GM03348 (cell line): Measurements from ENCODE around the gene NAP1L1.

Source experiments
- DNase-seq: peaks from one replicate; pipeline ENCODE4 v3.0.0; 2012; ENCODE audit warnings: low spot score

Gene NAP1L1

GRCh38 chr12:76020731-76021672 lies 63.5 kb downstream of the NAP1L1 start:
- DNase-seq, result peak; percentile 82

- DNase-seq, result peak; percentile 35
These were observed 64.2 kb downstream of the NAP1L1 start for GRCh38 chr12:76020281-76020680.

DNA sequence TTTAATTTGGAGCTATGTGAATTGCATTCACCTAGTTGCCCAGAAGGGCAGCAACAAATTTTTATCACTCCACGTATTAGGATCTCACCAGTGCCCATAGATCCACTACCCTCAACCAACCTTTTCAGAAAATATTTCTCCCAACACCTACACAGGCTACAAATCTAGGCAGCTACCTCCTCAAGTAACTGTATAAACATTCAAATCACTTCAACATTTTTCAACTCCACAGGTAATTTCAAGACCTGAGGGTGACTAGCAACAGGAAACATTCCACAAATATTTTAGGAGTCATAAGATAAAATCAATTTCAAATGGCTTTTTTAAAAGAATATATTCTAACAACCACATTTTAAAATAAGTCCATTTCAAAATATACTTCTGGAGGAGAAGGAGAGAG lies 65.8 kb downstream of the NAP1L1 start:
- no peak for DNase-seq

DNA sequence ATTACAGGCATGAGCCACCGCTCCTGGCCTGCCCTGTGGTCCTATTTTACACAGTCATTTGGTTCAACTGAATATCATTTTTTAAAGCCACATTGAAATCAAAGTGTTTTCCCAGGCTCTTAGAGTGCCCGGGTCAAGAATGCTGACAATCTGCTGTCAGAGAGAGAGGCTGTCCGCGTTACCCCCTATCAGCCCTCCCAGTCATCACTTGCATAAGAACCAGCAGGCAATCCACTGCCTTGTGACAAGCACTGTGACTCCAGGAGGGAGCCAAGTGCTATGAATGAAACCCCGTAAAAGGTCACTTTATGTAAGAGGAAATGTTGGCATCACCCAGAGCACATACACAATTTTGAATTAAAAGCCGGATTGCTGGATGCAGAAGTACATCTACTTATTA lies 66.4 kb downstream of the NAP1L1 start:
- DNase-seq, result no peak

- DNase-seq, result no peak
These were observed 70.5 kb downstream of the NAP1L1 start for GRCh38 chr12:76014007-76014406.

DNA sequence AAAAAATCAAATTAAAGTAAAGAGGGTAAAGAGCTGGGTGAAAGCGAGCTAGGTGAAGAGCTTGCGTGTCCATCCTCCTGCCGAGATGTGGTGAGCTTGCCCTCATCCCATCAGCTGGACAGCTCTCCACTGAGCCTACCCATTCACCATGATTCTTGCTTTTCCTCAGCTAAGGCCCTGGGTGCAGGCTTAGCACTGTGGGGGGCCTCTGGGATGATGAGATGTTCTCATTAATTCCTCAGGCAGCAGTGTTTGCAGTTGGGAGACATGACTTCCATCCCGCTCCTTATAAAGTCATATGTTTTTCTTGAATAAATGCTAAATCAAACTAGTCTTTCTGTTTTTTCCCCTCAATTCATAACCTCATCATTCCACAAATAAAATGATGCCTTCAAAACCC lies 70.9 kb downstream of the NAP1L1 start:
- DNase-seq, result no peak

DNA sequence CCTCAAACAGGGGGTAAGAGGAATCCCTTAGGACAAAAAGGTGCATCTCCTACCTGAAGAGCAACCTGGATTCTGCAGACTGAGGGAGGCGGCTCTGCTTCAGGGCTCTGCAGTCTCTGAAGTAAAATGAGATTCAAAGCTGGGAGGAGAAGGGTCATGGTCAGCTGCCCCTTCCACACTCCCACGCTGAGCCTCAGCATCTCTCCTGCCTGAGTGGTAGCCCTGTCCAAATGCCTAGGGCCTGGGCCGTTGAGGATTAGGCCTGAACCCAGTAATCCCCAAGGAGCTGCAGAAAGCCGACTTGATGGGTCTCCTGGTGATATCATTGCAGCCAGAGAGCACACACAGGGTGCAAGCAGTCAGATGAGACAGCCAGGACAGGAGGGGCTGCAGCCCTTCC lies 71.8 kb downstream of the NAP1L1 start:
- no peak for DNase-seq

DNA sequence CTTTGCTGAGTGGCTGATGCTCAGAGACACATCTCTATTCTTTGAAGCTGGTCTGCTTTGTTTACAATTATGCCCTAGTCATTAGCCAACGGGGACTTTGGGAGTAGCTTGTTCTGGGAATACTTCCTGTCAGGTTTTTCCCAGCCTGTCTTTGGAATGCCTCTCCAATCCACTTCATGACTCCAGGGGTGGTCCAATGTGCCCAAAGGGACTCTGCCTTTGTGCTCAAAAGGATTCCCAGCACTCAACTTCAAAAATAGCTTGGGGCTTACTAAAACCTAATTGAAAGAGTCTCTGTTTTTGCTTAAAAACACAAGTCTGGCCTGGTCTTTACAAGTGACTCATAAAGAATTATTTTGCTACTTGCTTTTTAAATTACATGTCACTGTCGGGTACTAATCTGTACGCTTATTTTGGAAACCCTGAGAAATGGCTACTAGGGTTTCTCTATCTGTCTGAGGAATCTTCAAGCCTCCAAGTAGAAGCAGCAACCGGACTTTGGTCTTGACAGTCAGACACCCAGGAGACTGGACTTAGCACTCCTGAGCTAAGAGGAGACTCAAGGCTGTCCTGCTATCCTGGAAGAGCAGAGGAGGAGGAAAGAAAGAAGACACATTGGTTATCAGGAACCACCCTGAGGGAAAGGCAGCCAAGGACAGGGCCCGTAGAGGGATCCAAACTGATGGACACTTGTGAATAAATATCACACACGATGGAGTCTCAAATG lies 73.6 kb downstream of the NAP1L1 start:
- DNase-seq, result no peak

GRCh38 chr12:76008428-76008827 lies 76.1 kb downstream of the NAP1L1 start:
- no peak for DNase-seq

DNA sequence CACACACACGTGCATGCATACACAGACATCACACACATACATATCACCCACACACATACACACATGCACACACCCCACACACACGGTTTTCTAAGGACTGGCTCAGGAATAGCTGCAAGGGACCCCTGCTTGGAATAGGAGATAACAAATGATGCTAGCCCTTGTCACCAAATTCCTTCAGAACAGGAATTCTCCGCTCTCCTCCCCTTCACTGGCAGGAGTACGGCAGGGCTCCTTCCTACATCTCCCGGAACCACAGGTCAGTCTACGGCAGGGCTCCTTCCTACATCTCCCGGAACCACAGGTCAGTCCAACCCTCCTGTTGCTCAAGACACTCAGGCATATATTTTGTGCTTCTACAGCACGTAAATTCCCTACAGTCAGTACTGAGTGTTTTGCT lies 76.8 kb downstream of the NAP1L1 start:
- no peak for DNase-seq

- no peak for DNase-seq
These were observed 78.2 kb downstream of the NAP1L1 start for GRCh38 chr12:76006028-76006925.

DNA sequence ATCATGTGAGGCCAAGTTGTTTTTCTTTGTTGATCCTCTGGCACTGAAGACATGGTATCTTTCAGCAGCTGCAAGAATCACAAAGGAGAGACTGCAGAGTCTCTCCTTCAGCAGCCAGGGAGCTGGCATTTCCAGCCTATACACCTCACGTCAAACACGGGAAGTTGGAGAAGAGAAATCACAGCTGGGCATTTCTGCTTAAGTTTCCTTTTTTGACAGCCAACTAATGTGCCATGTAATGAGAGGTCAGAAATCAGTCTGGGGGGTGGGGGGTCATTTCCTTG lies 81.2 kb downstream of the NAP1L1 start:
- DNase-seq, result no peak

GRCh38 chr12:76002598-76003354 lies 81.7 kb downstream of the NAP1L1 start:
- no peak for DNase-seq

DNA sequence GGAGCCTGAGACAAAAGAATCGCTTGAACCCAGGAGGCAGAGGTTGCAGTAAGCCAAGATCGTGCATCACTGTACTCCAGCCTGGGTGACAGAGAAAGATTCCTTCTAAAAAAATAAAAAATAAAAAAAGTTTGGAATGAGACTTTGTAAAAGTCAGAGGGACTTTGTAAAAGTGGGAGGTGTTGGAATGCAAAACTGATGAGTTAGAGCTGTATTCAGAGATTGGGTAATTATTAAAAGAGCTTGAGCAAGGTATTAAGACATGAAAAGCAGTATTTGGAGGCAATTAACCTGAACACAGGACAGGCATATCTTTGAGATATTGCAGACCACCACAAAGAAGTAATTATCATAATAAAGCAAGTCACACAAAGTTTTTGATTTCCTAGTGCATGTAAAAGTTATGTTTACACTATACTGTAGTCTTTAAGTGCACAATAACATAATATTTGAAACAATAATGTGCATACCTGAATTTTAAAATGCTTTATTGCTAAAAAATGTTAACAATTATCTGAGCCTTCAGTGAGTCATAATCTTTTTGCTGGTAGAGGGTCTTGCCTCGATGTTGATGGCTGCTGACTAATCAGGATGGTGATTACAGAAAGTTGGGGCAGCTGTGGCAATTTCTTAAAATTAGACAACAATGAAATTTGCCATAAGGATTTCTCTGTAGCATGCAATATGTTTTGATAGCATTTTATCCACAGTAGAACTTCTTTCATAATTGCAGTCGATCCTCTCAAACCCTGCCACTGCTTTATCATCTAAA lies 86.0 kb downstream of the NAP1L1 start:
- peak; percentile 55 for DNase-seq

- DNase-seq, result no peak
These were observed 86.8 kb downstream of the NAP1L1 start for GRCh38 chr12:75997658-75998057.

- DNase-seq, result peak; percentile 24
These were observed 87.5 kb downstream of the NAP1L1 start for GRCh38 chr12:75996861-75997447.

GRCh38 chr12:75995691-75996090 lies 88.8 kb downstream of the NAP1L1 start:
- DNase-seq, result no peak

DNA sequence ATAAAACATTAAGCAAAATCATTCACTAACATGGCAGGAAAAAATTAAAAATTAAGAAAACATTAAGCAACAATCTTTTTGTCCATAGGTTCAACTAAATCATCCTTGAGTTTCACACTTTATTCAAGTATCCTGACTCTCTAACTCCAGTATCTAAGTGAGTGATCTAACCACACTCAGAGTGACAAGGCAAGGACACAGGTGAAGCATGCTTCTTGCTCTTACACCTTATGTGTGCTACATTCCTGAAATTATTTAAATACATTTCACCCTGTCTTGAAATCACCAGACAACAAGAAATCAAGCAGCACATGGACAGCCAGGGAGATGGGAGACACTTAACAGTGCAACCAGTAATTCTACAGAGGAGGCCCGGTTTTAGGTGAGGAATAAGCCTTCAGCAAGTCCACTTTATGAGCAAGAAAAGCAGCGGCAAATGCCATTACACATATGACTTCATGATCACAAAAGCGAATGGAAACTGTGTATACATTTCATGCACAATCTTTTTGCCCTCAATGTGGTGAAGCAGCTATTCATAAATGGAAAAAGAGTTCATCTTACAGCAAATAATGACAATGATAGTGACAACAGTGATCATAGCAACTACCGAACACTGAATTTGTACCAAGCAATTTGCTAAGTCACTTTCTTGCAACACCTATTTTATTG lies 90.3 kb downstream of the NAP1L1 start:
- no peak for DNase-seq

DNA sequence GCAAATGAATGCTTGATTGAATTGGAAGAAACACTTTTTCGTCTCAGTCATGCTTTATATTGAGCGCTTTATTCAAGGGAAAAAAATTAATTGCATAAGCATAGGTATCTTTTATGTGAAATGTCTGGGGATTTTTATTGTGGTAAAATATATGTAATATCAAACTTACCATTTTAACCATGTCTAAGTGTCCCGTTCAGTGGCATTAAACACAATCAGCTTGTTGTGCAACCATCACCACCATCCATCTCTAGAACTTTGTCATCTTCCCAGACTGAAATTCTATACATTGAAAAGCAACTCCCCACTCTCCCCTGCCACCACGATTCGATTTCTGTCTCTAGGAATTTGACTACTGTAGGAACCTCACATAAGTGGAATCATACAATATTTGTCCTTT lies 92.7 kb downstream of the NAP1L1 start:
- DNase-seq, result no peak
